SK-N-MC (cell line): ENCODE results near the gene BRD9.
"Not testable (repeated sequence)": the region's sequence is repeated elsewhere in the genome, so short reads cannot be mapped to it uniquely, and the experiment has no call there.

Experiments used
- DNase-seq: peaks from one replicate; pipeline ENCODE4 v3.0.0-alpha.2; 2011; ENCODE audit warnings: low read depth, low spot score
- H3K27ac ChIP-seq: fragments of 200-600 bp; sonication (generic); 2 replicates; pipeline ENCODE4 v1.5.1; 2016; ENCODE audit warnings: mixed run types
- H3K36me3 ChIP-seq: fragments of 200-600 bp; sonication (generic); 2 replicates; pipeline ENCODE4 v1.6.1; 2017; ENCODE audit warnings: antibody characterized with exemption, low read length, mixed read lengths; ENCODE audit not compliant: insufficient read depth
- H3K4me3 ChIP-seq: fragments of 200-600 bp; sonication (generic); 2 replicates; pipeline ENCODE4 v1.5.1; 2016
- H3K9ac ChIP-seq: fragments of 200-600 bp; sonication (generic); 2 replicates; pipeline ENCODE4 v1.8.0; 2017; ENCODE audit warnings: mixed run types, mixed read lengths; ENCODE audit not compliant: insufficient read length
- H3K9me3 ChIP-seq: fragments of 200-600 bp; sonication (generic); 2 replicates; pipeline ENCODE4 v1.6.1; 2017; ENCODE audit warnings: low read depth, mild to moderate bottlenecking, antibody characterized with exemption, low read length, moderate library complexity, mixed read lengths
- EZH2 ChIP-seq: fragments of 200-600 bp; sonication (generic); IDR thresholded peaks from one replicate; pipeline ENCODE4 v1.6.1; 2017; ENCODE audit warnings: antibody characterized with exemption
- FOXP2 ChIP-seq: optimal IDR thresholded peaks from 2 replicates; pipeline ENCODE3; 2011; ENCODE audit warnings: mild to moderate bottlenecking, moderate library complexity; ENCODE audit not compliant: insufficient read depth; ENCODE audit errors: extremely low read length, control extremely low read depth
- POLR2AphosphoS5 ChIP-seq: IDR thresholded peaks from 2 replicates; pipeline ENCODE4 v1.6.1; 2012; ENCODE audit warnings: mild to moderate bottlenecking, low read depth, low read length, borderline replicate concordance

BRD9 gene

GRCh38 chr5:926417-927171 lies 34.0 kb upstream of the BRD9 start:
- no peak overlapping the region for H3K27ac ChIP-seq
- no peak overlapping the region for H3K9ac ChIP-seq
- no peak for DNase-seq
- no peaks in the 10 kb centered on the region for H3K9me3 ChIP-seq
- H3K36me3 ChIP-seq = no peaks in the 10 kb centered on the region
- TF ChIP-seq EZH2 (no peak), POLR2AphosphoS5 (no peak), FOXP2 (no peak)
- no peak overlapping the region for H3K4me3 ChIP-seq

- TF ChIP-seq EZH2 (no peak), POLR2AphosphoS5 (no peak), FOXP2 (no peak)
Observed at GRCh38 chr5:923281-923873, 30.8 kb upstream of the BRD9 start.

GRCh38 chr5:922436-923280 lies 30.1 kb upstream of the BRD9 start:
- H3K9me3 ChIP-seq = no peaks in the 10 kb centered on the region
- DNase-seq = no peak
- H3K4me3 ChIP-seq = no peak overlapping the region
- no peak for TF ChIP-seq FOXP2
- H3K9ac ChIP-seq = no peak overlapping the region
- H3K36me3 ChIP-seq = peaks cover 6% of the 10 kb centered on the region; the same call in 1 of the 2 replicates
- H3K27ac ChIP-seq = no peak overlapping the region

More at GRCh38 chr5:923281-923873, 30.8 kb upstream of the BRD9 start:
- H3K4me3 ChIP-seq = no peak overlapping the region
- H3K27ac ChIP-seq = no peak overlapping the region
- no peak for DNase-seq
- no peak overlapping the region for H3K9ac ChIP-seq
- peaks cover 6% of the 10 kb centered on the region; the same call in 1 of the 2 replicates for H3K36me3 ChIP-seq
- no peaks in the 10 kb centered on the region for H3K9me3 ChIP-seq

GRCh38 chr5:921456-922435 lies 29.1 kb upstream of the BRD9 start:
- no peak overlapping the region for H3K9ac ChIP-seq
- H3K27ac ChIP-seq = no peak overlapping the region
- TF ChIP-seq EZH2 (no peak), POLR2AphosphoS5 (no peak), FOXP2 (no peak)
- H3K4me3 ChIP-seq = no peak overlapping the region
- no peaks in the 10 kb centered on the region for H3K9me3 ChIP-seq
- peaks cover 8% of the 10 kb centered on the region; the same call in 1 of the 2 replicates for H3K36me3 ChIP-seq
- DNase-seq = no peak

- H3K36me3 ChIP-seq = peaks cover 19% of the 10 kb centered on the region; the same call in 1 of the 2 replicates
- TF ChIP-seq EZH2 (no peak), FOXP2 (no peak), POLR2AphosphoS5 (no peak)
- H3K4me3 ChIP-seq = no peak overlapping the region
- DNase-seq = no peak
- no peak overlapping the region for H3K9ac ChIP-seq
- no peak overlapping the region for H3K27ac ChIP-seq
- H3K9me3 ChIP-seq = no peaks in the 10 kb centered on the region
Observed at GRCh38 chr5:920321-920720, 27.7 kb upstream of the BRD9 start.

GRCh38 chr5:919356-920000 lies 26.9 kb upstream of the BRD9 start:
- H3K4me3 ChIP-seq = no peak overlapping the region
- DNase-seq = no peak
- no peaks in the 10 kb centered on the region for H3K9me3 ChIP-seq
- peaks cover 25% of the 10 kb centered on the region; the same call in 1 of the 2 replicates for H3K36me3 ChIP-seq
- H3K27ac ChIP-seq = no peak overlapping the region
- H3K9ac ChIP-seq = no peak overlapping the region
- TF ChIP-seq FOXP2 = no peak
- no peak for TF ChIP-seq EZH2
- no peak for TF ChIP-seq POLR2AphosphoS5

GRCh38 chr5:918717-919116 lies 26.1 kb upstream of the BRD9 start:
- H3K27ac ChIP-seq, H3K9ac ChIP-seq, H3K4me3 ChIP-seq, H3K9me3 ChIP-seq, DNase-seq: not testable (repeated sequence)
- H3K36me3 ChIP-seq = peaks cover 30% of the 10 kb centered on the region; the same call in 1 of the 2 replicates
